22Rv1 (cell line): ENCODE measurements around the gene GREB1.

Source experiments
- H3K27ac ChIP-seq: fragments of 450-650 bp; 2 replicates; pipeline ENCODE4 v1.5.1; 2017
- CTCF ChIP-seq: fragments of 450-650 bp; IDR thresholded peaks from 2 replicates; pipeline ENCODE4 v1.5.1; 2017; ENCODE audit warnings: mild to moderate bottlenecking
- ZFX ChIP-seq: fragments of 450-650 bp; IDR thresholded peaks from 2 replicates; pipeline ENCODE4 v1.6.1; 2017; ENCODE audit warnings: antibody characterized with exemption, borderline replicate concordance

GREB1 gene

DNA sequence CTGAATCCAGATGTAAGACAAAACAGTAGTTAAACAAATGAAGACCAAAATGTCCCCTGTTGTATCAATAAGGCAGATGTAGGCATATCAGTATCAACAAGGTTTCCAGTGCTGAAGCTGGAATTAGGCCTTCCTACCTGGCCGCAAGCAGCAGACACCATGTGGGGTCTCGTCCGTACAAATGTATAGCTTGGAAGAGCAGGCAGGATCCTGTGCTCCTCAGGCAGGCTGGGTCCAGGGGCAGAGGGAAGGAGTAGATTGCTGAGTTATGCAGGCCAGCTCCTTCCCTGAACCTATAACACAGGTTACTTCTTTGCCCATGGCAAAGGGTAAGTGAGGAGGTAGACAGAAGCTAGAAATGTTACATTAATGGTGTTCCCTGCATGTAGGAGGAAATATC is 112.7 kb downstream of the GREB1 start:
- TF ChIP-seq CTCF (no peak), ZFX (no peak)
- H3K27ac ChIP-seq = no peak overlapping the region

DNA sequence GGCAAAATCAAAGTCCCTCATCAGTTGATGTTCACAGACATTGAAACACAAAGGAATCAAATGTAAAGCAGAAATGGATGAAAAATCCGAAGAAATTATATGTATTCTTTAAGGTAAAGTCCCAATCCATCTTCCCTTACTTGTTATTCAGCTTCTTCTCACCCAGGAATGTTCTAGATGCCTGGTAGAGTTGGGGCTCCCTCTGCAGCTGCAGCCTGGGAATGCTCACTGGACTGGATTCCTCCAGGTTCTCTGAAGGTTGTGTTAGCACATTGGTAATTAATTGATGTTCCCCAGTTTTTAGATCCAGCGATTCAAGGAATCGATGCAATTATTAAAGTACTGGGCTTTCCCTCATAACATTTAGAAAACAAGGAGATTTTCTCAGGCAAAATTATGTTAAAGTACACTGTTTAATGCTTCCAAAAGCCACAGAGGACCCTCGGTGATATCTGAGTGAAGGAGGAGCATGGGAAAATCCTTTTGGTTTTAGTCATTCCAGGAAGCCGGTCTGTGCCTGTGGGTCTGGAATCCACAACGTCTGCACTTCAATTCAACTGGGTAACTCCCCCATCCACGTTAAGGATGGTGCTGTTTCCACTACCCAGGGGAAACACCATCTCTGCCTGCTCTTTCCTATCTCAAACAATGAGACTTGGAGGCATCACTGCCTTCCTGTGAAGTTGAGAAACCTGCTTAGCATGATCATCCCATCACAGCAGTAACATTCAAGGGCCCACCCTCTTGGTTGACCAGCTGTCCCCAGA is 114.2 kb downstream of the GREB1 start:
- H3K27ac ChIP-seq = no peak overlapping the region
- TF ChIP-seq CTCF (no peak), ZFX (no peak)

DNA sequence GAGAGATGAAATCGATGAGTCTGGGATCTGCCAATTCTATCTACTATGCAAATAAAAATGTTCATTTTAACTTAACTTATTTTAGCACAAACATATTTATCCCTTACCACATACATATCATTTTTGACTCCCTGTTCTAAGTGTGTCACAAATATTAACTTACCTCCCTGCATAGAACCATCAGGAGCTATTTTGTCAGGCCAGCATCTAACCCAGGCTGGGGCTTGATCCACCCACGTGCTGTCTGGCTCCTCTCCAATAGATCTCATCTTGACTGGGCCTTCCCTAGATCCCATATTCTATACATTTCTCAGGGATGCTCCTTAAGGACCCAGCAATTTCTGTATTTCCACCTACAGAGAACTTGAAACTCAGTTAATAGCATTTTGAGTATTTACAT is 115.2 kb downstream of the GREB1 start:
- no peak overlapping the region for H3K27ac ChIP-seq
- TF ChIP-seq CTCF = no peak

- H3K27ac ChIP-seq = no peak overlapping the region
- TF ChIP-seq CTCF (no peak), ZFX (no peak)
Measured at GRCh38 chr2:11651856-11652548, 118.2 kb downstream of the GREB1 start.

GRCh38 chr2:11652553-11652952 is 118.7 kb downstream of the GREB1 start:
- H3K27ac ChIP-seq = no peak overlapping the region
- TF ChIP-seq ZFX = no peak
- no peak for TF ChIP-seq CTCF

- no peak overlapping the region for H3K27ac ChIP-seq
- TF ChIP-seq CTCF (no peak), ZFX (no peak)
Measured at GRCh38 chr2:11655495-11655894, 121.7 kb downstream of the GREB1 start.

DNA sequence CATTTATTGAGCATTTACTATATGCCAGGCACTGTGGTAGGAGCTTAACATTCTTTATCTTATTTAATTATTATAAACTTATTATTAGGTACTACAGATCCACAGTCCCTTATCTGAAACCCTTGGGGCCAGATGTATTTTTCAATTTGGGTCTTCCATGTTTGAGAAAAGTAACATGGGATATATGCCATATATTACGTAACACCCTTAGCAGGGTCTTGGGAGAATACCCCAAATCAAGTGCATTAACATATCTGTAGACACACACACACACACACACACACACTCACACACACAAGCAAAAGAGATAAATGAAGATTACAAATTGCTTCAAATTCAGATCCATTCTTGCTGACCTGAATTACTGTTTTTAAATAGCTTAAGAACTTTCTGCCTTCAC is 122.4 kb downstream of the GREB1 start:
- no peak overlapping the region for H3K27ac ChIP-seq
- TF ChIP-seq CTCF = no peak
